ENCODE measurements around the gene TNNT2.
A peak's percentile ranks its signal among the peaks of the same experiment; 100 is the strongest.

Gene TNNT2

GRCh38 chr1:201309416-201309815 is 68.1 kb downstream of the TNNT2 start:
- TF ChIP-seq, protein P1, sequence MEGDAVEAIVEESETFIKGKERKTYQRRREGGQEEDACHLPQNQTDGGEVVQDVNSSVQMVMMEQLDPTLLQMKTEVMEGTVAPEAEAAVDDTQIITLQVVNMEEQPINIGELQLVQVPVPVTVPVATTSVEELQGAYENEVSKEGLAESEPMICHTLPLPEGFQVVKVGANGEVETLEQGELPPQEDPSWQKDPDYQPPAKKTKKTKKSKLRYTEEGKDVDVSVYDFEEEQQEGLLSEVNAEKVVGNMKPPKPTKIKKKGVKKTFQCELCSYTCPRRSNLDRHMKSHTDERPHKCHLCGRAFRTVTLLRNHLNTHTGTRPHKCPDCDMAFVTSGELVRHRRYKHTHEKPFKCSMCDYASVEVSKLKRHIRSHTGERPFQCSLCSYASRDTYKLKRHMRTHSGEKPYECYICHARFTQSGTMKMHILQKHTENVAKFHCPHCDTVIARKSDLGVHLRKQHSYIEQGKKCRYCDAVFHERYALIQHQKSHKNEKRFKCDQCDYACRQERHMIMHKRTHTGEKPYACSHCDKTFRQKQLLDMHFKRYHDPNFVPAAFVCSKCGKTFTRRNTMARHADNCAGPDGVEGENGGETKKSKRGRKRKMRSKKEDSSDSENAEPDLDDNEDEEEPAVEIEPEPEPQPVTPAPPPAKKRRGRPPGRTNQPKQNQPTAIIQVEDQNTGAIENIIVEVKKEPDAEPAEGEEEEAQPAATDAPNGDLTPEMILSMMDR (IDR thresholded peaks at IDR 0.05; ENCODE audit: insufficient read depth, missing control alignments), result peak; percentile 56
- DNase-seq (ENCODE audit: insufficient read length, low spot score) (no peak), FAIRE-seq (no peak)
